Spleen (tissue), 11 donors: Measurements from ENCODE around the gene HDAC9. TPM values are rescaled to one million over a fixed set of nuclear protein-coding genes. Genes with fewer than 3 reads are reported as not detected.
A peak's percentile ranks its signal among the peaks of the same experiment; 100 is the strongest.

Source experiments
- DNase-seq: peaks from one replicate; pipeline ENCODE4 v3.0.0-alpha.2; 2020
- H3K27ac ChIP-seq, 8 donors: fragments of 200-600 bp; sonication (generic) in 7 of 8; 1 replicate in 4 of 8; 2 replicates in 4 of 8; pipeline versions ENCODE4 v1.5.0 to v1.8.0; 2016 to 2021; ENCODE audit warnings: inconsistent platforms in 4 of 8, mild to moderate bottlenecking in 4 of 8, moderate library complexity in 1 of 8
- H3K27me3 ChIP-seq, 7 donors: fragments of 200-600 bp; sonication (generic) in 6 of 7; replicated peaks in 1 of 7; 1 replicate in 4 of 7; 2 replicates in 3 of 7; pipeline versions ENCODE4 v1.5.0 to v1.8.0; 2016 to 2021; ENCODE audit warnings: inconsistent platforms in 3 of 7, mild to moderate bottlenecking in 1 of 7
- H3K36me3 ChIP-seq, 6 donors: fragments of 200-600 bp; sonication (generic) in 5 of 6; 1 replicate in 4 of 6; 2 replicates in 2 of 6; pipeline versions ENCODE4 v1.5.0 to v1.8.0; 2016 to 2021; ENCODE audit warnings: inconsistent platforms in 2 of 6
- H3K4me1 ChIP-seq, 6 donors: fragments of 200-600 bp; sonication (generic) in 5 of 6; 1 replicate in 3 of 6; 2 replicates in 3 of 6; pipeline versions ENCODE4 v1.5.0 to v1.8.0; 2016 to 2021; ENCODE audit warnings: inconsistent platforms in 3 of 6
- H3K4me3 ChIP-seq, 8 donors: fragments of 200-600 bp; sonication (generic) in 7 of 8; 1 replicate in 4 of 8; 2 replicates in 4 of 8; pipeline versions ENCODE4 v1.5.0 to v1.8.0; 2016 to 2021; ENCODE audit warnings: inconsistent platforms in 4 of 8, mild to moderate bottlenecking in 4 of 8, moderate library complexity in 2 of 8
- H3K9me3 ChIP-seq, 8 donors: fragments of 200-600 bp; sonication (generic) in 7 of 8; 1 replicate in 4 of 8; 2 replicates in 4 of 8; pipeline versions ENCODE4 v1.5.0 to v1.8.0; 2016 to 2021; ENCODE audit warnings: inconsistent platforms in 4 of 8
- CTCF ChIP-seq, 11 experiments: fragments of 200-600 bp in 7 of 11; fragments of 450-650 bp in 4 of 11; sonication (generic) in 4 of 11; IDR thresholded peaks in 8 of 11; conservative IDR thresholded peaks in 3 of 11; 1 replicate in 7 of 11; 2 replicates in 4 of 11; pipeline versions ENCODE4 v1.4.0 to v1.8.0; 2016 to 2021; ENCODE audit warnings: antibody characterized with exemption in 11 of 11, inconsistent platforms in 4 of 11, mild to moderate bottlenecking in 1 of 11
- POLR2A ChIP-seq, 3 donors: fragments of 450-650 bp; IDR thresholded peaks; one replicate each; pipeline ENCODE4 v1.5.1; 2017; ENCODE audit warnings: antibody characterized with exemption in 3 of 3, mild to moderate bottlenecking in 1 of 3
- POLR2AphosphoS5 ChIP-seq, 3 donors: sonication (generic); formaldehyde crosslinking; IDR thresholded peaks; one replicate each; pipeline ENCODE4 v1.5.1; 2017; ENCODE audit warnings: antibody characterized with exemption in 3 of 3
- WGBS, 5 donors: extraction: QIAGEN DNeasy Blood & Tissue Kit in 3 of 5; methylation state at CpG; one replicate each; pipeline versions ENCODE4 v1.1.5 to v1.1.7; 2013 to 2018; 5-methylcytosine and 5-hydroxymethylcytosine counted together
- intact Hi-C: fragments of 100-400 bp; cut with DNase I; formaldehyde crosslinking; loops from one replicate; pipeline ENCODE4 v1.15.0; 2023; ENCODE audit warnings: low total_unique reads
- polyA plus RNA-seq, 3 donors: library from polyadenylated mRNA; stranded (reverse); fragments of 200-250 nt; gene quantifications; one replicate each; pipeline ENCODE4 v1.2.1, GENCODE V29; 2013
- total RNA-seq, 7 donors: library from RNA; depleted of rRNA in 3 of 7; stranded (reverse); fragments of >200 nt in 3 of 7; fragmentation: NEBNext Ultra II Directional in 4 of 7; extraction: Animal tissue kit (Norgen Biotek cat#: 25700) in 4 of 7; gene quantifications; one replicate each; pipeline versions ENCODE4 v1.1.0 to v1.2.1, GENCODE V29; 2016 to 2021
- donor health status: healthy with polysubstance abuse.
- donor health status: DM: no; HTN: no; CAD: no; lungs with moderate emphysema.
- donor health status: DM: no; HTN: no; CAD: no.
- donor health status: Bipolar disorder and iron deficiency.
- donor health status: healthy.
- donor health status: DM: no; HTN: no; CAD: no.
- donor health status: DM: yes; HTN: yes; CAD: no.

HDAC9 gene
- total and polyA plus RNA-seq, 10 donors, result 15.9 to 100 (median 66.1) TPM

GRCh38 chr7:18626717-18627116 is 131.2 kb downstream of the HDAC9 start:
- no peak for TF ChIP-seq POLR2AphosphoS5 (IDR thresholded peaks at IDR 0.05)
- no peak for TF ChIP-seq POLR2A (IDR thresholded peaks at IDR 0.05)
- no peak for TF ChIP-seq CTCF (IDR thresholded peaks at IDR 0.05 in 8 of 11, conservative IDR thresholded peaks at IDR 0.05 in 3 of 11)
- no peak overlapping the region for H3K27ac ChIP-seq
- H3K27me3 ChIP-seq, result no peaks in the 10 kb centered on the region
- DNase-seq, result no peak
- no peaks in the 10 kb centered on the region for H3K9me3 ChIP-seq
- intact Hi-C loops, result no loop called here
- H3K4me3 ChIP-seq, result no peak overlapping the region
- peaks cover 0 to 40% (median 0%) of the 10 kb centered on the region in 6 donors for H3K36me3 ChIP-seq
- H3K4me1 ChIP-seq, result no peaks in the 10 kb centered on the region

- DNase-seq, result no peak
- peaks cover 0 to 12% (median 0%) of the 10 kb centered on the region in 6 donors for H3K4me1 ChIP-seq
- no peak overlapping the region for H3K4me3 ChIP-seq
- no peak for TF ChIP-seq POLR2A (IDR thresholded peaks at IDR 0.05)
- no peak for TF ChIP-seq POLR2AphosphoS5 (IDR thresholded peaks at IDR 0.05)
- TF ChIP-seq CTCF (IDR thresholded peaks at IDR 0.05 in 8 of 11, conservative IDR thresholded peaks at IDR 0.05 in 3 of 11), result no peak
- intact Hi-C loops, result no loop called here
- peaks cover 0 to 65% (median 0%) of the 10 kb centered on the region in 6 donors for H3K36me3 ChIP-seq
- WGBS, 5 donors, result 94 to 98% (median 95%) methylated on average over 3 of the region's 3 CpGs
- no peak overlapping the region for H3K27ac ChIP-seq
- H3K27me3 ChIP-seq, result no peaks in the 10 kb centered on the region
- no peaks in the 10 kb centered on the region for H3K9me3 ChIP-seq
Observed at GRCh38 chr7:18637516-18637915, 142.0 kb downstream of the HDAC9 start.

GRCh38 chr7:18638594-18639452 is 143.3 kb downstream of the HDAC9 start:
- Histone ChIP-seq H3K4me3 (no peak overlapping the region), H3K4me1 (peaks cover 0 to 12% (median 0%) of the 10 kb centered on the region in 6 donors), H3K27ac (peak overlapping the region in 5 of 8 donors; percentile 10 to 62 (median 48)), H3K27me3 (no peaks in the 10 kb centered on the region), H3K36me3 (peaks cover 0 to 65% (median 0%) of the 10 kb centered on the region in 6 donors), H3K9me3 (no peaks in the 10 kb centered on the region)
- WGBS, 5 donors, result 70 to 80% (median 74%) methylated on average over 4 of the region's 4 CpGs
- intact Hi-C loops, result no loop called here
- TF ChIP-seq POLR2A (IDR thresholded peaks at IDR 0.05) (no peak), POLR2AphosphoS5 (IDR thresholded peaks at IDR 0.05) (no peak)
- no peak for DNase-seq

- H3K4me3 ChIP-seq, result no peak overlapping the region
- WGBS, 5 donors, result 73 to 85% (median 83%) methylated on average over 1 of the region's 1 CpG
- H3K27me3 ChIP-seq, result no peaks in the 10 kb centered on the region
- peaks cover 0 to 66% (median 2%) of the 10 kb centered on the region in 6 donors for H3K36me3 ChIP-seq
- intact Hi-C loops, result no loop called here
- peak overlapping the region in 5 of 8 donors; percentile 10 to 62 (median 48) for H3K27ac ChIP-seq
- TF ChIP-seq CTCF (IDR thresholded peaks at IDR 0.05 in 8 of 11, conservative IDR thresholded peaks at IDR 0.05 in 3 of 11) (no peak), POLR2A (IDR thresholded peaks at IDR 0.05) (no peak), POLR2AphosphoS5 (IDR thresholded peaks at IDR 0.05) (no peak)
- no peak for DNase-seq
- H3K4me1 ChIP-seq, result peaks cover 0 to 12% (median 0%) of the 10 kb centered on the region in 6 donors
- H3K9me3 ChIP-seq, result no peaks in the 10 kb centered on the region
Observed at GRCh38 chr7:18639711-18640110, 144.2 kb downstream of the HDAC9 start.
